Parathyroid adenoma (tissue), 2 donors: ENCODE measurements around the gene CPEB3.
"Not testable (repeated sequence)": the region's sequence is repeated elsewhere in the genome, so short reads cannot be mapped to it uniquely, and the experiment has no call there.

Source experiments
- H2AFZ ChIP-seq: fragments of 300-600 bp; sonication (generic); one replicate; pipeline ENCODE4 v1.7.0; 2017; ENCODE audit warnings: antibody characterized with exemption, mild to moderate bottlenecking
- H3K27ac ChIP-seq: fragments of 300-600 bp; sonication (generic); one replicate; pipeline ENCODE4 v1.7.0; 2017
- H3K27me3 ChIP-seq: fragments of 300-600 bp; sonication (generic); one replicate; pipeline ENCODE4 v1.7.0; 2017; ENCODE audit warnings: low read length; ENCODE audit not compliant: control insufficient read depth, insufficient read depth
- H3K36me3 ChIP-seq: fragments of 300-600 bp; sonication (generic); one replicate; pipeline ENCODE4 v1.7.0; 2017; ENCODE audit warnings: low read length; ENCODE audit not compliant: control insufficient read depth, insufficient read depth
- H3K4me1 ChIP-seq: fragments of 300-600 bp; sonication (generic); one replicate; pipeline ENCODE4 v1.7.0; 2017; ENCODE audit warnings: control low read depth
- H3K4me2 ChIP-seq: fragments of 300-600 bp; sonication (generic); one replicate; pipeline ENCODE4 v1.7.0; 2017; ENCODE audit warnings: low read length
- H3K4me3 ChIP-seq: fragments of 300-600 bp; sonication (generic); one replicate; pipeline ENCODE4 v1.7.0; 2017; ENCODE audit warnings: low read depth, low read length
- H3K79me2 ChIP-seq: fragments of 300-600 bp; sonication (generic); one replicate; pipeline ENCODE4 v1.7.0; 2017; ENCODE audit warnings: control low read depth
- H3K9ac ChIP-seq: fragments of 300-600 bp; sonication (generic); one replicate; pipeline ENCODE4 v1.7.0; 2017; ENCODE audit warnings: mild to moderate bottlenecking
- H3K9me3 ChIP-seq: fragments of 300-600 bp; sonication (generic); one replicate; pipeline ENCODE4 v1.7.0; 2017; ENCODE audit warnings: low read length; ENCODE audit not compliant: control insufficient read depth
- TF ChIP-seq, protein P1 (sequence below): fragments of 300-600 bp; sonication (generic); IDR thresholded peaks from one replicate; pipeline ENCODE4 v1.7.0; 2017; ENCODE audit warnings: antibody characterized with exemption, mild to moderate bottlenecking
- donor health status: primary hyperparathyroidism.

The CPEB3 gene

DNA sequence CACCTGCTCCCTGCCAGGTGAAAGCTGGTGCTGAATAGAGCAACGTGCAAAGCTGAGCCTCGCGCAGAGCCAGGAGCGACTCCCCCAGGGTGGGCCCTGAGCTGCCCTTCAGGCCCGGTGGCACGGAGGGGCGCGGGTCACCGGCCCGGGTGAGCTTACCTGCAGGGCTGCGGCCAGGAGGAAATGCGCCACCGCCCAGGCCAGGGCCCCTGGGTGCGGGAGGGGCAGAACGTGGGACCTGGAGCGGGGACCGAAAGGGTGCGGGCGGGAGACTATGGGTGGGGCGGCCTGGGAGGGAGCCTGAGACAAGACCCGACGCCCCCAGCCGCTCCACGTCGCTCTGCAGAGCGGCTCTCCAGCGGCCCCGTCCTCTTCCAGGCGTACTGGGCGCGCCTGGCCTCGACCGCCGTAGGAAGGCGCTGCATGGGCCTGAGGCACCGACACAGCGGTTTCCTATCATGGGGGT lies 245.2 kb downstream of the CPEB3 start:
- TF ChIP-seq, protein P1, sequence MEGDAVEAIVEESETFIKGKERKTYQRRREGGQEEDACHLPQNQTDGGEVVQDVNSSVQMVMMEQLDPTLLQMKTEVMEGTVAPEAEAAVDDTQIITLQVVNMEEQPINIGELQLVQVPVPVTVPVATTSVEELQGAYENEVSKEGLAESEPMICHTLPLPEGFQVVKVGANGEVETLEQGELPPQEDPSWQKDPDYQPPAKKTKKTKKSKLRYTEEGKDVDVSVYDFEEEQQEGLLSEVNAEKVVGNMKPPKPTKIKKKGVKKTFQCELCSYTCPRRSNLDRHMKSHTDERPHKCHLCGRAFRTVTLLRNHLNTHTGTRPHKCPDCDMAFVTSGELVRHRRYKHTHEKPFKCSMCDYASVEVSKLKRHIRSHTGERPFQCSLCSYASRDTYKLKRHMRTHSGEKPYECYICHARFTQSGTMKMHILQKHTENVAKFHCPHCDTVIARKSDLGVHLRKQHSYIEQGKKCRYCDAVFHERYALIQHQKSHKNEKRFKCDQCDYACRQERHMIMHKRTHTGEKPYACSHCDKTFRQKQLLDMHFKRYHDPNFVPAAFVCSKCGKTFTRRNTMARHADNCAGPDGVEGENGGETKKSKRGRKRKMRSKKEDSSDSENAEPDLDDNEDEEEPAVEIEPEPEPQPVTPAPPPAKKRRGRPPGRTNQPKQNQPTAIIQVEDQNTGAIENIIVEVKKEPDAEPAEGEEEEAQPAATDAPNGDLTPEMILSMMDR, result no peak
- H3K9ac ChIP-seq, result no peak overlapping the region
- H3K79me2 ChIP-seq, result no peaks in the 10 kb centered on the region
- H3K27me3 ChIP-seq, result no peaks in the 10 kb centered on the region
- no peaks in the 10 kb centered on the region for H3K36me3 ChIP-seq
- no peak overlapping the region for H3K4me2 ChIP-seq
- H3K27ac ChIP-seq, result no peak overlapping the region
- H3K9me3 ChIP-seq, result no peaks in the 10 kb centered on the region
- H3K4me3 ChIP-seq, result no peak overlapping the region
- H2AFZ ChIP-seq, result no peak overlapping the region
- no peaks in the 10 kb centered on the region for H3K4me1 ChIP-seq

DNA sequence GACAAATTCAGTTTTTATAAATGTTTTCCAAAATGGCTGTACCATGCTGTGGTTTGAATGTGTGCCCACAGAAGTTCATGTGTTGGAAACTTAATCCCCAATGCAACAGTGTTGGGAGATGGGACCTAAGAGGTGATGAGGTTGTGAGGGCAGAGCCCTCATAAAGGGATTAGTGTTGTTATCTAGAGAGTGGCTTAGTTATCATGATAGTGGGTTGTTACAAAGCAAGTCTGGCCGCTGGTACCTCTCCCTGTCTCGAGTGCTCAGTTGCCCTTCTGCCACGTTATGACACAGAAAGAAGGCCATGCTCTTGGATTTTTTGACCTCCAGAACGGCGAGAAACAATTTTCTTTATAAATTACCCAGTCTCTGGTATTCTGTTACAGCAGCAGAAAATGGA lies 248.3 kb downstream of the CPEB3 start:
- Histone ChIP-seq H3K36me3 (no peaks in the 10 kb centered on the region), H3K27ac (no peak overlapping the region), H3K9me3 (no peaks in the 10 kb centered on the region), H3K4me1 (no peaks in the 10 kb centered on the region), H3K79me2 (no peaks in the 10 kb centered on the region), H3K4me2 (no peak overlapping the region), H3K4me3 (no peak overlapping the region), H3K27me3 (no peaks in the 10 kb centered on the region), H3K9ac (no peak overlapping the region), H2AFZ (no peak overlapping the region)
- TF ChIP-seq, protein P1, result no peak

DNA sequence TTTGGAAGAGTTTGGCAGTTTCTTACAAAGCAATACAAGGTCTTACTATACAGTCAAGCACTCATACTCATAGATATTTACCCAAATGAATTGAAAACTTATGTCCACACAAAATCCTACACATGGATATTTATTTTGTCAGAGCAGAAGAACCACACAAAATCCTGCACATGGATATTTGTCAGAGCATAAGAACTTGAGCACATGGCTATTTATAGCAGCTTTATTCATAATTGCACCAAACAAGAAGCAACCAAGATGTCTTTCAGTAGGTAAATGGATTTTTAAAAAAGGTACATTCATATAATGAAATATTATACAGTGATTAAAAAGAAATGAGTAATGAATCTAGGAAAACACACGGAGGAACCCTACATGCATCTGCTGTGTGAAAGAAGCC lies 251.9 kb downstream of the CPEB3 start:
- Histone ChIP-seq H3K27ac (no peak overlapping the region), H3K4me2 (no peak overlapping the region), H3K79me2 (no peaks in the 10 kb centered on the region), H3K9ac (no peak overlapping the region), H3K4me1 (no peaks in the 10 kb centered on the region), H3K27me3 (no peaks in the 10 kb centered on the region), H3K9me3 (no peaks in the 10 kb centered on the region), H3K36me3 (no peaks in the 10 kb centered on the region), H3K4me3 (no peak overlapping the region), H2AFZ (no peak overlapping the region)
- TF ChIP-seq, protein P1, result no peak

DNA sequence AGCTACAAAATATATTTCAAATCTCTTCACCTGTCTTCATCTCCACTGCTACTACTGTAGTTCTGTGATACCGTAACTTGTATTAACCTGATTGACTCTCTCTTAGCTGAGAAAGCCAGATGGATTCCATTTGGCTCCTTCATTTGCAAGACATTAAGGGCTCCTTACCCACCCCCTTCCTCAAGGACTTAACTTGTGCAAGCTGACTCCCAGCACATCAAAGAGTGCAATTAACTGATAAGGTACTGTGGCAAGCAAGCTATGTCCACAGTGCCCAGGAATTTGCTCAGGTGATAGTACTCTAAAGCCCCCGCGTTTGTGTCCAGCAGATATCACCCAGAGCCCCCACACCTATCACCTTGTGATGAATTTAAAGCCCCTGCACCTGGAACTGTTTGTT lies 257.8 kb downstream of the CPEB3 start:
- H3K9me3 ChIP-seq, H3K4me1 ChIP-seq, H3K36me3 ChIP-seq, H2AFZ ChIP-seq, H3K27ac ChIP-seq, H3K4me2 ChIP-seq, H3K27me3 ChIP-seq, H3K4me3 ChIP-seq, H3K79me2 ChIP-seq, H3K9ac ChIP-seq: not testable (repeated sequence)

DNA sequence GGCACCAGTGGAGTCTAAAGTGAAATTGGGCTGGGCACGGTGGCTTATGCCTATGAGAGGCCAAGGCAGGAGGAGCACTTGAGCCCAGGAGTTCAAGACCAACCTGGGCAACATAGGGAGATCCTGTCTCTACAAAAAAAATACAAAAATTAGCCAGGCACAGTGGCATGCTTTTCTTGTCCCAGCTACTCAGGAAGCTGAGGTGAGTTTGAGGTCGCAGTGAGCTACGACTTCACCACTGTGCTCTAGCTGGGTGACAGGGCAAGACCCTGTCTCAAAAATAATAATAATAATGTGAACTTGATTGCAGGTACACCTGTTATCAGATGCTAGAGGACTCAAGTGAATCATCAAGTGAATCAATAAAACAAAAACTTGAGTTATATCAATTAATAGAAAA lies 259.3 kb downstream of the CPEB3 start:
- no peaks in the 10 kb centered on the region for H3K9me3 ChIP-seq
- no peak overlapping the region for H3K9ac ChIP-seq
- no peak overlapping the region for H3K4me3 ChIP-seq
- TF ChIP-seq, protein P1, result no peak
- H3K4me2 ChIP-seq, result no peak overlapping the region
- H3K27ac ChIP-seq, result no peak overlapping the region
- no peaks in the 10 kb centered on the region for H3K79me2 ChIP-seq
- no peaks in the 10 kb centered on the region for H3K36me3 ChIP-seq
- H2AFZ ChIP-seq, result no peak overlapping the region
- H3K27me3 ChIP-seq, result no peaks in the 10 kb centered on the region
- H3K4me1 ChIP-seq, result no peaks in the 10 kb centered on the region
